Upper lobe of left lung (tissue), 4 donors: Measurements from ENCODE around the gene CDC23.

ENCODE experiments used
- EP300 ChIP-seq, 4 donors: sonication (generic); formaldehyde crosslinking; IDR thresholded peaks; one replicate each; pipeline ENCODE4 v1.5.1; 2017; ENCODE audit warnings: antibody characterized with exemption in 4 of 4, control low read depth in 2 of 4
- POLR2A ChIP-seq, 4 donors: fragments of 450-650 bp; IDR thresholded peaks; one replicate each; pipeline ENCODE4 v1.5.1; 2016 to 2017; ENCODE audit warnings: antibody characterized with exemption in 4 of 4, mild to moderate bottlenecking in 2 of 4
- POLR2AphosphoS5 ChIP-seq, 2 donors: sonication (generic); formaldehyde crosslinking; IDR thresholded peaks; one replicate each; pipeline ENCODE4 v1.5.1; 2017; ENCODE audit warnings: antibody characterized with exemption in 2 of 2
- TF ChIP-seq, protein P1 (sequence below), 6 experiments: fragments of 450-650 bp in 4 of 6; fragments of 200-600 bp in 2 of 6; sonication (generic) in 2 of 6; IDR thresholded peaks; one replicate each; pipeline ENCODE4 v1.5.1; 2016 to 2019; ENCODE audit warnings: antibody characterized with exemption in 6 of 6

GRCh38 chr5:138212828-138213160, 329 bp downstream of the CDC23 start:
- TF ChIP-seq, protein P1, sequence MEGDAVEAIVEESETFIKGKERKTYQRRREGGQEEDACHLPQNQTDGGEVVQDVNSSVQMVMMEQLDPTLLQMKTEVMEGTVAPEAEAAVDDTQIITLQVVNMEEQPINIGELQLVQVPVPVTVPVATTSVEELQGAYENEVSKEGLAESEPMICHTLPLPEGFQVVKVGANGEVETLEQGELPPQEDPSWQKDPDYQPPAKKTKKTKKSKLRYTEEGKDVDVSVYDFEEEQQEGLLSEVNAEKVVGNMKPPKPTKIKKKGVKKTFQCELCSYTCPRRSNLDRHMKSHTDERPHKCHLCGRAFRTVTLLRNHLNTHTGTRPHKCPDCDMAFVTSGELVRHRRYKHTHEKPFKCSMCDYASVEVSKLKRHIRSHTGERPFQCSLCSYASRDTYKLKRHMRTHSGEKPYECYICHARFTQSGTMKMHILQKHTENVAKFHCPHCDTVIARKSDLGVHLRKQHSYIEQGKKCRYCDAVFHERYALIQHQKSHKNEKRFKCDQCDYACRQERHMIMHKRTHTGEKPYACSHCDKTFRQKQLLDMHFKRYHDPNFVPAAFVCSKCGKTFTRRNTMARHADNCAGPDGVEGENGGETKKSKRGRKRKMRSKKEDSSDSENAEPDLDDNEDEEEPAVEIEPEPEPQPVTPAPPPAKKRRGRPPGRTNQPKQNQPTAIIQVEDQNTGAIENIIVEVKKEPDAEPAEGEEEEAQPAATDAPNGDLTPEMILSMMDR (IDR thresholded peaks at IDR 0.05): no peak
- TF ChIP-seq EP300 (IDR thresholded peaks at IDR 0.05) (no peak), POLR2A (IDR thresholded peaks at IDR 0.05) (no peak), POLR2AphosphoS5 (IDR thresholded peaks at IDR 0.05) (no peak)
